ENCODE data around the gene METRN. TPM values are rescaled to one million over a fixed set of nuclear protein-coding genes. Genes with fewer than 3 reads are reported as not detected.

The METRN gene
- total RNA-seq, 4 donors from 2014 or later = 24.4 to 42.1 (median 33.3) TPM

- no peak for DNase-seq
- in situ Hi-C loops (cut with MboI; ENCODE audit: low sequenced_read_pairs in 4 of 4) = no loop called here
- intact Hi-C loops (cut with DNase I; ENCODE audit: low total_unique reads) = no loop called here
- ATAC-seq = no peak
- Histone ChIP-seq H3K4me1 (peaks cover 19 to 34% of the 10 kb centered on the region in 2 donors), H3K27ac (no peak overlapping the region), H3K27me3 (peaks cover 2 to 4% (median 3%) of the 10 kb centered on the region in 3 donors), H3K9me3 (no peaks in the 10 kb centered on the region), H3K36me3 (no peaks in the 10 kb centered on the region), H3K4me3 (peak overlapping the region; percentile 32 to 86 (median 67))
- TF ChIP-seq CTCF (IDR thresholded peaks at IDR 0.05 in 4 of 5, conservative IDR thresholded peaks at IDR 0.05 in 1 of 5) (no peak), POLR2A (IDR thresholded peaks at IDR 0.05) (no peak)
These were observed 1.3 kb downstream of the METRN start for GRCh38 chr16:716200-716568.

GRCh38 chr16:716768-717325 is 1.9 kb downstream of the METRN start:
- ATAC-seq = no peak

GRCh38 chr16:717450-718245 is 2.7 kb downstream of the METRN start:
- Histone ChIP-seq H3K36me3 (no peaks in the 10 kb centered on the region), H3K4me1 (peaks cover 24 to 39% of the 10 kb centered on the region in 2 donors), H3K27me3 (no peaks in the 10 kb centered on the region), H3K27ac (no peak overlapping the region), H3K9me3 (no peaks in the 10 kb centered on the region), H3K4me3 (no peak overlapping the region)
- in situ Hi-C loops (cut with MboI; ENCODE audit: low sequenced_read_pairs in 4 of 4) (no loop called here), intact Hi-C loops (cut with DNase I; ENCODE audit: low total_unique reads) (no loop called here)
- TF ChIP-seq POLR2A (IDR thresholded peaks at IDR 0.05) (no peak), CTCF (IDR thresholded peaks at IDR 0.05 in 4 of 5, conservative IDR thresholded peaks at IDR 0.05 in 1 of 5) (no peak)
- ATAC-seq (no peak), DNase-seq (no peak)

More at GRCh38 chr16:716768-717325, 1.9 kb downstream of the METRN start:
- no peak overlapping the region for H3K4me3 ChIP-seq
- no peaks in the 10 kb centered on the region for H3K9me3 ChIP-seq
- in situ Hi-C loops (cut with MboI; ENCODE audit: low sequenced_read_pairs in 4 of 4) (no loop called here), intact Hi-C loops (cut with DNase I; ENCODE audit: low total_unique reads) (no loop called here)
- no peaks in the 10 kb centered on the region for H3K27me3 ChIP-seq
- TF ChIP-seq POLR2A (IDR thresholded peaks at IDR 0.05) = no peak
- TF ChIP-seq CTCF (IDR thresholded peaks at IDR 0.05 in 4 of 5, conservative IDR thresholded peaks at IDR 0.05 in 1 of 5) = no peak
- H3K4me1 ChIP-seq = peaks cover 24 to 39% of the 10 kb centered on the region in 2 donors
- H3K36me3 ChIP-seq = no peaks in the 10 kb centered on the region
- DNase-seq = no peak
- no peak overlapping the region for H3K27ac ChIP-seq

GRCh38 chr16:718389-718788 is 3.5 kb downstream of the METRN start:
- H3K4me1 ChIP-seq = peaks cover 24 to 39% of the 10 kb centered on the region in 2 donors
- no peak overlapping the region for H3K27ac ChIP-seq
- TF ChIP-seq CTCF (IDR thresholded peaks at IDR 0.05 in 4 of 5, conservative IDR thresholded peaks at IDR 0.05 in 1 of 5) = no peak
- TF ChIP-seq POLR2A (IDR thresholded peaks at IDR 0.05) = no peak
- intact Hi-C loops (cut with DNase I; ENCODE audit: low total_unique reads) = no loop called here
- in situ Hi-C loops (cut with MboI; ENCODE audit: low sequenced_read_pairs in 4 of 4) = no loop called here
- H3K27me3 ChIP-seq = no peaks in the 10 kb centered on the region
- ATAC-seq = no peak
- H3K36me3 ChIP-seq = no peaks in the 10 kb centered on the region
- H3K4me3 ChIP-seq = no peak overlapping the region
- DNase-seq = no peak
- H3K9me3 ChIP-seq = no peaks in the 10 kb centered on the region
